GM23248 (cell line): ENCODE results near the gene TAF11L6. TPM values are rescaled to one million over a fixed set of nuclear protein-coding genes. Genes with fewer than 3 reads are reported as not detected.
"Not testable (repeated sequence)": the region's sequence is repeated elsewhere in the genome, so short reads cannot be mapped to it uniquely, and the experiment has no call there.

Experiments used
- DNase-seq: peaks from one replicate; pipeline ENCODE4 v3.0.0-alpha.2; 2015
- H2AFZ ChIP-seq: fragments of 200-600 bp; sonication (generic); 2 replicates; pipeline ENCODE4 v1.6.1; 2016; ENCODE audit warnings: antibody characterized with exemption
- H3F3A ChIP-seq: fragments of 200-600 bp; sonication (generic); 2 replicates; pipeline ENCODE4 v1.6.1; 2016; ENCODE audit warnings: mild to moderate bottlenecking, antibody characterized with exemption, mixed run types; ENCODE audit not compliant: insufficient read depth
- H3K27ac ChIP-seq: fragments of 200-600 bp; sonication (generic); 2 replicates; pipeline ENCODE4 v1.5.1; 2016; ENCODE audit warnings: mild to moderate bottlenecking
- H3K27me3 ChIP-seq: fragments of 200-600 bp; sonication (generic); replicated peaks from 2 replicates; pipeline ENCODE4 v1.6.1; 2016; ENCODE audit warnings: mild to moderate bottlenecking; ENCODE audit not compliant: insufficient read depth
- H3K36me3 ChIP-seq: fragments of 200-600 bp; sonication (generic); 2 replicates; pipeline ENCODE4 v1.6.1; 2016; ENCODE audit warnings: low read depth, mild to moderate bottlenecking
- H3K4me1 ChIP-seq: fragments of 200-600 bp; sonication (generic); 2 replicates; pipeline ENCODE4 v1.6.1; 2016; ENCODE audit warnings: mild to moderate bottlenecking; ENCODE audit not compliant: insufficient read depth
- H3K4me2 ChIP-seq: fragments of 200-600 bp; sonication (generic); one replicate; pipeline ENCODE4 v1.6.1; 2016; ENCODE audit warnings: mild to moderate bottlenecking; ENCODE audit not compliant: unreplicated experiment
- H3K4me3 ChIP-seq: fragments of 200-600 bp; sonication (generic); 2 replicates; pipeline ENCODE4 v1.5.1; 2016; ENCODE audit warnings: mild to moderate bottlenecking
- H3K79me2 ChIP-seq: fragments of 200-600 bp; sonication (generic); 2 replicates; pipeline ENCODE4 v1.6.1; 2016; ENCODE audit warnings: mild to moderate bottlenecking; ENCODE audit not compliant: insufficient read depth
- H3K9ac ChIP-seq: fragments of 200-600 bp; sonication (generic); 2 replicates; pipeline ENCODE4 v1.6.1; 2016; ENCODE audit warnings: mild to moderate bottlenecking
- H3K9me2 ChIP-seq: fragments of 200-600 bp; sonication (generic); 2 replicates; pipeline ENCODE4 v1.6.1; 2016; ENCODE audit warnings: mixed run types, mild to moderate bottlenecking, moderate library complexity; ENCODE audit not compliant: insufficient read depth
- H3K9me3 ChIP-seq: fragments of 200-600 bp; sonication (generic); one replicate; pipeline ENCODE4 v1.6.1; 2017; ENCODE audit warnings: low read depth
- H4K20me1 ChIP-seq: fragments of 200-600 bp; sonication (generic); 2 replicates; pipeline ENCODE4 v1.6.0; 2016; ENCODE audit not compliant: insufficient read depth
- WGBS, 2 experiments: methylation state at CpG; one replicate each; pipeline ENCODE4 v1.1.6; 2015 to 2017; ENCODE audit warnings: low lambda C conversion rate in 2 of 2, low coverage in 1 of 2; ENCODE audit errors: missing lambda C conversion rate in 2 of 2; 5-methylcytosine and 5-hydroxymethylcytosine counted together
- in situ Hi-C: fragments of 300-500 bp; cut with MboI; formaldehyde crosslinking; loops from 2 replicates; pipeline ENCODE4 v1.15.0; 2020
- polyA plus RNA-seq: library from polyadenylated mRNA; unstranded; fragments of >200 nt; fragmentation: Nextera tagmentation; extraction: Ambion mirVana; gene quantifications from 2 replicates; pipeline ENCODE4 v1.2.1, GENCODE V29; 2016
- small RNA-seq: library from RNA; depleted of rRNA; stranded (forward); fragments of <200 nt; gene quantifications from one replicate; pipeline ENCODE3, GENCODE V24; 2014; ENCODE audit warnings: low read depth, low replicate concordance
- total RNA-seq: library from RNA; depleted of rRNA; stranded (reverse); fragments of >200 nt; shearing (Covaris generic); gene quantifications from 2 replicates; pipeline ENCODE4 v1.2.3, GENCODE V29; 2014; rRNA removed

The TAF11L6 gene
- total and polyA plus RNA-seq, 2 experiments from 2014 or later = not detected

DNA sequence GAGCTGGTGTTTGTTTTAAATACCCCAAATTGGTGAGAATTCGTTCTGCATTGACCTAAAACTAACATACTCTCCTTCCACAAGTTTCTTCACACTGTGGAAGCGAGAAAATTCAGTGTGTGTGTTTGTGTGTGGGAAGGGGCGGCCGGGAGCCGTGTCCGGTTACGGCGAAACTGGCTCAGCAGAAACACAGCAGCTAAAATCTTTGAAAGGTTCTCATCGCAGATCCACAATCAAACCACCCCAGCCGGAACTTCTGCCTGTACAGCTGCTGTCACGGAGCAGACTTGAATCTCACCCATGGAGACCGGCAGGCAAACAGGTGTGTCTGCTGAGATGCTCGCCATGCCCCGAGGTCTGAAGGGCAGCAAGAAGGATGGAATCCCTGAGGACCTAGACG lies 7.0 kb upstream of the TAF11L6 start, which contains the start of gene TAF11L4:
Gene TAF11L4 (plus strand): TSS at position 301 of the 400 bp plus-strand sequence.
- H2AFZ ChIP-seq, H3K4me1 ChIP-seq, H3K9me3 ChIP-seq, H3K9ac ChIP-seq, in situ Hi-C loops, H3K4me2 ChIP-seq, H3K27ac ChIP-seq, H3K27me3 ChIP-seq, H3K79me2 ChIP-seq, H3K36me3 ChIP-seq, H3K4me3 ChIP-seq, DNase-seq, H3K9me2 ChIP-seq, H4K20me1 ChIP-seq, H3F3A ChIP-seq: not testable (repeated sequence)
- no CpG with 5 or more reads among the region's 15 CpGs for WGBS, 2 experiments

DNA sequence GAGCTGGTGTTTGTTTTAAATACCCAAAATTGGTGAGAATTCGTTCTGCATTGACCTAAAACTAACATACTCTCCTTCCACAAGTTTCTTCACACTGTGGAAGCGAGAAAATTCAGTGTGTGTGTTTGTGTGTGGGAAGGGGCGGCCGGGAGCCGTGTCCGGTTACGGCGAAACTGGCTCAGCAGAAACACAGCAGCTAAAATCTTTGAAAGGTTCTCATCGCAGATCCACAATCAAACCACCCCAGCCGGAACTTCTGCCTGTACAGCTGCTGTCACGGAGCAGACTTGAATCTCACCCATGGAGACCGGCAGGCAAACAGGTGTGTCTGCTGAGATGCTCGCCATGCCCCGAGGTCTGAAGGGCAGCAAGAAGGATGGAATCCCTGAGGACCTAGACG lies 3.5 kb upstream of the TAF11L6 start, which contains the start of gene TAF11L5:
Gene TAF11L5 (plus strand): TSS at position 301 of the 400 bp plus-strand sequence.
- in situ Hi-C loops, H3K4me3 ChIP-seq, H3K79me2 ChIP-seq, H3K36me3 ChIP-seq, H4K20me1 ChIP-seq, H3K9ac ChIP-seq, H3K27me3 ChIP-seq, H3K27ac ChIP-seq, H3K9me3 ChIP-seq, H3K9me2 ChIP-seq, H2AFZ ChIP-seq, DNase-seq, H3F3A ChIP-seq, H3K4me1 ChIP-seq, H3K4me2 ChIP-seq: not testable (repeated sequence)
- WGBS, 2 experiments = no CpG with 5 or more reads among the region's 15 CpGs

DNA sequence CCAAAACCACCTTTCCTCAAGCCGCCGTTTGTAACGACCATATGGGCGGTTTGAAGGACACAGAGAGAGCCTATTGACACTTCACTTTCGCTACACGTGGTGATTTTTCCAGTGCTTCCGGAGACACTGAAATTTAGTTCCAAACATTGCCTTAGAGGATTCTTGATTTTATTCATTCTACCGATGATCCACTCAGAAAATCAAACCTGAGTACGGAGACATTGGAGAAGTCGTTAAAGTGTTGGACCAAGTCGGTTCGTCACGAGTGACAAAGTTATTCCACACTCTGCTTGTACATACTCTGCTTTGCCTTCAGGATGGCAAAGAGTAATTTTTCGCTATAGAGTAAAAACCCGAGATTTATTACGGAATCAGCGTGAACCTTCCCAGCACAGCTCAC lies 2.0 kb upstream of the TAF11L6 start:
- H3K36me3 ChIP-seq, H3K79me2 ChIP-seq, H3K9me3 ChIP-seq, in situ Hi-C loops, DNase-seq, H3K27ac ChIP-seq, H3K9me2 ChIP-seq, H3K9ac ChIP-seq, H3K4me3 ChIP-seq, H4K20me1 ChIP-seq, H3K27me3 ChIP-seq, H3K4me2 ChIP-seq, H3F3A ChIP-seq, H2AFZ ChIP-seq, H3K4me1 ChIP-seq: not testable (repeated sequence)
- 64 to 66% methylated on average over 13 of the region's 17 CpGs for WGBS, 2 experiments

Small RNA genes within 50 kb of the gene (small RNA-seq; reads per million reads assigned to genes)
- not detected for gene AC106774.3

Other genes with a start within 250 kb of the TAF11L6 start
- not detected in 2 replicates for gene TAF11L2, start 30.4 kb upstream of the TAF11L6 start, total RNA-seq
- not detected in 2 replicates for gene TAF11L2, start 30.4 kb upstream of the TAF11L6 start, polyA plus RNA-seq
- not detected in 2 replicates for gene TAF11L3, start 10.3 kb upstream of the TAF11L6 start, total RNA-seq
- gene TAF11L3, start 10.3 kb upstream of the TAF11L6 start, polyA plus RNA-seq = not detected in 2 replicates
- not detected in 2 replicates for gene TAF11L4, start 6.9 kb upstream of the TAF11L6 start, total RNA-seq
- gene TAF11L4, start 6.9 kb upstream of the TAF11L6 start, polyA plus RNA-seq = not detected in 2 replicates
- not detected in 2 replicates for gene TAF11L5, start 3.4 kb upstream of the TAF11L6 start, total RNA-seq
- not detected in 2 replicates for gene TAF11L5, start 3.4 kb upstream of the TAF11L6 start, polyA plus RNA-seq
- not detected in 2 replicates for gene TAF11L7, start 57.1 kb downstream of the TAF11L6 start, total RNA-seq
- not detected in 2 replicates for gene TAF11L7, start 57.1 kb downstream of the TAF11L6 start, polyA plus RNA-seq
- gene TAF11L8, start 62.3 kb downstream of the TAF11L6 start, total RNA-seq = not detected in 2 replicates
- not detected in 2 replicates for gene TAF11L8, start 62.3 kb downstream of the TAF11L6 start, polyA plus RNA-seq
- not detected in 2 replicates for gene TAF11L9, start 65.7 kb downstream of the TAF11L6 start, total RNA-seq
- gene TAF11L9, start 65.7 kb downstream of the TAF11L6 start, polyA plus RNA-seq = not detected in 2 replicates
- gene TAF11L10, start 69.2 kb downstream of the TAF11L6 start, total RNA-seq = not detected in 2 replicates
- gene TAF11L10, start 69.2 kb downstream of the TAF11L6 start, polyA plus RNA-seq = not detected in 2 replicates
- not detected in 2 replicates for gene TAF11L11, start 75.5 kb downstream of the TAF11L6 start, total RNA-seq
- gene TAF11L11, start 75.5 kb downstream of the TAF11L6 start, polyA plus RNA-seq = not detected in 2 replicates
- gene TAF11L12, start 81.7 kb downstream of the TAF11L6 start, total RNA-seq = not detected in 2 replicates
- not detected in 2 replicates for gene TAF11L12, start 81.7 kb downstream of the TAF11L6 start, polyA plus RNA-seq
- gene TAF11L13, start 103.4 kb downstream of the TAF11L6 start, total RNA-seq = not detected in 2 replicates
- gene TAF11L13, start 103.4 kb downstream of the TAF11L6 start, polyA plus RNA-seq = not detected in 2 replicates
- not detected in 2 replicates for gene TAF11L14, start 105.8 kb downstream of the TAF11L6 start, total RNA-seq
- not detected in 2 replicates for gene TAF11L14, start 105.8 kb downstream of the TAF11L6 start, polyA plus RNA-seq